Cardiac septum (tissue), 1 donor: ENCODE data around the gene AVPR1A. TPM values are rescaled to one million over a fixed set of nuclear protein-coding genes. Genes with fewer than 3 reads are reported as not detected.

Experiments
- DNase-seq: peaks from one replicate; pipeline ENCODE4 v3.0.0-alpha.2; 2020; ENCODE audit warnings: low spot score
- intact Hi-C: fragments of 100-400 bp; cut with DNase I; formaldehyde crosslinking; loops from one replicate; pipeline ENCODE4 v1.14.0; 2022
- total RNA-seq: library from RNA; stranded (reverse); fragmentation: NEBNext Ultra II Directional; extraction: Animal tissue kit (Norgen Biotek cat#: 25700); gene quantifications from one replicate; pipeline ENCODE4 v1.2.1, GENCODE V29; 2021
- donor health status: DM: no; HTN: no; CAD: no.

Gene AVPR1A
- total RNA-seq, 1 donor from 2014 or later = 1.4 TPM

DNA sequence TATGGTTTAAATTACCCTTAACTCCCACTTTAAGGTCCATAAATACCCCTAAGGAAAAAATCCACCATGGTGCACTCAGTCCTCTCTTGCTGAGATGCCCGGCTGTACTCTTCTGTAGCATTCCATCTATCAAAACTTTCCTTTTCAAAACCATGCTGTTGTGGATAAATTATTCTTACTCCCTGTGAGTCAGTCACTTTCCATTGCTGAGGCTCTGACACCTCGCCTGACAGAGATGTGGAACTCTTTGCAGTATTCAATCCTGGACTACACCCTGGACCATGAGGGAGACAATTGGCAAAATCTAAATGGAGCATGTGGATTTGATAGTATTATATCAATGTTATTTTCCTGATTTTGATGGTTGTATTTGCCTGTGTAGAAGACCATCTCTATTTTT lies 49.1 kb downstream of the AVPR1A start:
- intact Hi-C loops = loop anchor here (10.0 kb wide), 1 partner anchor 703 kb away; no protein-coding TSS in a partner anchor

DNA sequence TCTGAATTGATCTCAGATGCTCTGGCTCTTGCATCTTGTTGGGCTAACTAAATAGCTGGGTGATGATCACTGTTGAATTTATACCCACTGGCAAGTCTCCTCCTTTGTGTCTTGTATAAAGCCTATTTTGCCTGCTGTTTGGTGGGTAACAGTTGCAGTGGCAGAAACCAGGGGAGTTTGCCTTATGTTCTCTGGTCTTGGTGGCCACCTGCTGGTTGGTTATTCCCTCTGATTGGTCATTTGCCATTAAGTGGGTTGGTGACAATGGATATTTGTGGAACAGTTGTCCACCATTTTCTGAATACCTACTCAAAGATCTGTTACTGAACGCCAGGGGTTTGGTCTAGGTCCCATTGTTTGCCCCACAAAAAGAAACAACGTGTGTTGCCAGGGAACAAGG lies 52.1 kb downstream of the AVPR1A start:
- intact Hi-C loops = no loop called here

More for the DNA sequence above, 49.1 kb downstream of the AVPR1A start:
- DNase-seq = no peak

DNA sequence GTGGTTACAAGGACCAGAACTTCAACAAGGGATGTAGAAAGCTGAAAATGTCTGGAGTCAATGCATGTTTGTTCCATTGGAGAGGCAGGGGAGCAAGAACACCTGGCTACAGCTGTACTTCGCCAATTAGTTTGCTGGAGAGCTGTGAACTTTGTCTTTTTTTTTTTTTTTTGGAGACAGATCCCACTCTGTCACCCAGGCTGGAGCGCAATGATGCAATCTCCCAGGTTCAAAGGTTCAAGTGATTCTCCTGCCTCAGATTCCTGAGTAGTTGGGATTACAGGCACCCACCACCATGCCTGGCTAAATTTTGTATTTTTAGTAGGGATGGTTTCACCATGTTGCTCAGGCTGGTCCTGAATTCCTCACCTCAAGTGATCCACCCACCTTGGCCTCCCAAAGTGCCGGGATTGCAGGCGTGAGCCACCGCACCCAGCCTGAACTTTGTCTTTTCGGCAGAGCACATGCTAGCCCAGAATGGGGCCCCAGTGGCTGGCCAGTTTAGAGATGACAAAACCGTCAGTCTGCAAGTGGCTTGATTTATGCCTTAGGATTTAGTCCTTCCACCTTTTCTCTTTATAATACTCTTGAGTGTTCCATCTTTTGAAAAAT lies 55.5 kb downstream of the AVPR1A start:
- intact Hi-C loops = no loop called here
- DNase-seq = no peak

More for the DNA sequence above, 52.1 kb downstream of the AVPR1A start:
- no peak for DNase-seq

DNA sequence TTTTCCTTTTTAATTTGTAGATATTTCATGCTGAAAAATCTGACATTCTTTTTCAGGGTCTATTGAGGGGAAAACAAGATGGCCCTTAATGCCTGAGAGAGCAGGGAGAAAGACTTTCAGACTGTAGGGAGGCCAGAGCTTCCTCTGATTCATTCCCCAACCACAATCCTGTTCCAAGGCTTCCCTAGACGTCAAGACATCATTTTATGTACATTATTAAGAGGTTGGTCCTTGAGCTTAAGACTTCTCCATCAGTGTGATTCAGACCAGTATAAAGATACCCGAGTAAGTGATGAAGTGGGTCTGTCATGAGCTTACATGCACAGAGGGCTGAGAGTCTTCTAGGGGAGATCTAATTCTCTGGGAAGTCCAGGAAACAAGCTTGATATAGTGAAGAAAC lies 57.3 kb downstream of the AVPR1A start:
- DNase-seq = no peak
- intact Hi-C loops = no loop called here

DNA sequence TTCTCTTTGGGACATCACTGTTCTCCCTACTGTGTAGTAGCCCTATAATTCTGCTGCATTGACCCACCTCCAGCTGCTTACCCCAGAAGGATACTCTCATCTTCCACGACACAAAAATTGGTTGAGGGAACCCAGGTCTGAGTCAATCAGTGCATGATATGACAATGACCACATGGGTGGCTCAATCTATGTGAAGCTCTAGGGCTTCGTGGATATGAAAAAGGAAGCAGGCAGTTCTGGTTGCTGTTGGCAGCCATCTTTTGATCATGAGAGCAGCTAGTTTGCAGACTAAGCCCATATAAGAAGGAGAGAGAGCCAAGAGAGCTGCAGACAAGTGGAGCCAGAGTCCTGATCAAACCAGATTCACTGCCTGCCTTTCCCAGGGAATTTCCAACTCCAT lies 57.9 kb downstream of the AVPR1A start:
- no peak for DNase-seq
- intact Hi-C loops = no loop called here

Other genes starting within 250 kb of the AVPR1A start
- gene PPM1H, start 216.1 kb downstream of the AVPR1A start, total RNA-seq = 4.0 TPM